Measurements from ENCODE around the gene ARHGAP18. TPM values are rescaled to one million over a fixed set of nuclear protein-coding genes. Genes with fewer than 3 reads are reported as not detected.

The ARHGAP18 gene
- total RNA-seq, 1 donor from 2014 or later: 12.0 TPM

DNA sequence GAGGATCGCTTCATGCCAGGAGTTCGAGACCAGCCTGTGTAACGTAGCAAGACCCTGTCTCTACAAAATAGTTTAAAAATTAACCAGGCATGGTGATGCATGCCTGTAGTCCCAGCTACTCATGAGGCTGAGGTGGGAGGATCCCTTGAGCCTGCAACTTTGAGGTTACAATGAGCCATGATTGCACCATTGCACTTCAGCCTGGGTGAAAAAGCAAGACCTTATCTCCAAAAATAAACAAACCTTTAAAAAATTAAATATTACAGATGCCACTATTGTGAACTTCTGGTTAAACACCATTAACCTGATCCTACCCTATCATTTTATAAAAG is 116.8 kb downstream of the ARHGAP18 start:
- H3K36me3 Mint-ChIP-seq: no peaks in the 10 kb centered on the region
- no peak for DNase-seq (ENCODE audit: extremely low spot score, unreplicated experiment)
- no peak overlapping the region for H3K27ac Mint-ChIP-seq
- TF ChIP-seq, protein P1, sequence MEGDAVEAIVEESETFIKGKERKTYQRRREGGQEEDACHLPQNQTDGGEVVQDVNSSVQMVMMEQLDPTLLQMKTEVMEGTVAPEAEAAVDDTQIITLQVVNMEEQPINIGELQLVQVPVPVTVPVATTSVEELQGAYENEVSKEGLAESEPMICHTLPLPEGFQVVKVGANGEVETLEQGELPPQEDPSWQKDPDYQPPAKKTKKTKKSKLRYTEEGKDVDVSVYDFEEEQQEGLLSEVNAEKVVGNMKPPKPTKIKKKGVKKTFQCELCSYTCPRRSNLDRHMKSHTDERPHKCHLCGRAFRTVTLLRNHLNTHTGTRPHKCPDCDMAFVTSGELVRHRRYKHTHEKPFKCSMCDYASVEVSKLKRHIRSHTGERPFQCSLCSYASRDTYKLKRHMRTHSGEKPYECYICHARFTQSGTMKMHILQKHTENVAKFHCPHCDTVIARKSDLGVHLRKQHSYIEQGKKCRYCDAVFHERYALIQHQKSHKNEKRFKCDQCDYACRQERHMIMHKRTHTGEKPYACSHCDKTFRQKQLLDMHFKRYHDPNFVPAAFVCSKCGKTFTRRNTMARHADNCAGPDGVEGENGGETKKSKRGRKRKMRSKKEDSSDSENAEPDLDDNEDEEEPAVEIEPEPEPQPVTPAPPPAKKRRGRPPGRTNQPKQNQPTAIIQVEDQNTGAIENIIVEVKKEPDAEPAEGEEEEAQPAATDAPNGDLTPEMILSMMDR (conservative IDR thresholded peaks at IDR 0.05): no peak
- no peak overlapping the region for H3K4me3 Mint-ChIP-seq
- H3K4me1 Mint-ChIP-seq (ENCODE audit: unreplicated experiment): no peaks in the 10 kb centered on the region
- H3K9me3 Mint-ChIP-seq: no peaks in the 10 kb centered on the region
- no peaks in the 10 kb centered on the region for H3K27me3 Mint-ChIP-seq

DNA sequence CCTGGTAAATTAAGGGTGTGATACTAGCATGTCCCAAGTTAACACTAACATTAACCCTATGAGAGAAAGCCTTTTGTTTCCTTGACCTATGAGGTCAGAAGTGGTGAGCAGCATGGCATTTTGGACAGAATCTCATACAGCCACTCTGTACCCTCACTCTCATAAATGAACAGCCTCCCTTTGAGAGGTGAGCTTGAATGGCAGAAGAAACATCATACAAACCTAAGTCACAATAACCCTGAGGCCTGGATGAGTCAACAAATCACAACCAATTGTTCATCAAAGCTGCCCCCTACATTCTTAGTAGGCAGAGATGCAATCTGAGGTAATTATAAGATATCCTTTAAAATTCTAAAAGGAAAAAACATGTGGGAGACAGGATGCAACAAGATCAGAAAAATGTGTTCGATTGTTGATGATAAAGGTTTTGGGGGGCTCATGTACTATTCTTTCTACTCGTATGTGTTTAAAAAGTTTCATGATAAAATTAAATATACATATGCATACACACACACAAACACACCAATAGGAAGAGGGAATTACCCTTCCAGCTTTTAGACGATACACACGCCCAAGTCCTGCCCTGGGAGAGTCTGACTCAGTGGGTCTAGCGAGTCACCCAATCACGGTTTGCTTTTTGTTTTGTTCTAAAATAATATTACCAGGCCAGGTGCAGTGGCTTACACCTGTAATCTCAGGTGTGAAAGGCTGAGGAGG is 117.3 kb downstream of the ARHGAP18 start:
- Mint-ChIP-seq H3K4me3 (no peak overlapping the region), H3K27me3 (no peaks in the 10 kb centered on the region), H3K36me3 (no peaks in the 10 kb centered on the region), H3K27ac (no peak overlapping the region), H3K9me3 (no peaks in the 10 kb centered on the region), H3K4me1 (ENCODE audit: unreplicated experiment) (no peaks in the 10 kb centered on the region)
- DNase-seq (ENCODE audit: extremely low spot score, unreplicated experiment): no peak
- TF ChIP-seq, protein P1 (conservative IDR thresholded peaks at IDR 0.05): no peak

DNA sequence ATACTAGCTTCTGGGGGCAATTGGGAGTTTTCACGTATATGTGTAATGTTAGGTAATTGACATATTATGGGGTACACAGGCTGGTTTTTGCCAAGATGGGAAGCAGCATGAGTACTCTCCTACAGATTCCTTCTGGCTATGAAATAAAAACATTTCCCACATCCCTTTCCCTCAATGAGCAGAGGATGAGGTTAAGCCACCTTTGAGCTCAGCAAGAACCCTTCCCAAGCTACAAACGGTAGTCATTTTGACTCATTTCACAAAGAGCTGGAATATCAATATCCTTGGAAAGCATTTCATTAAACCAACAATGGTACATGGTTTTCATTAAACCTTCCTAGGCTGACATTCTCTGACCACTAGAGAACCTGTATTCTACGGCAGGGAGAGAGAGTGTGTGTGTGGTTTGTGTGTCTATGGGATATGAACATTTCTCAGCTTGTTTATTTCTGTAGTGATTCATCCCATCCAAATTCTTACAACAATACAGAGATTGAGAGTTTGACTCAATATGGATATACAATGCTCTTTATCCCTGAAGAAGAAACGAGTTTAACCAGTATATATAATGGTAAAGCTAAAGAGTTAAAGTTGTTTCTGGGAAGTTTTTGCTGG is 119.5 kb downstream of the ARHGAP18 start:
- H3K9me3 Mint-ChIP-seq: no peaks in the 10 kb centered on the region
- H3K27me3 Mint-ChIP-seq: no peaks in the 10 kb centered on the region
- H3K4me3 Mint-ChIP-seq: no peak overlapping the region
- H3K4me1 Mint-ChIP-seq (ENCODE audit: unreplicated experiment): no peaks in the 10 kb centered on the region
- no peaks in the 10 kb centered on the region for H3K36me3 Mint-ChIP-seq
- no peak overlapping the region for H3K27ac Mint-ChIP-seq
- DNase-seq (ENCODE audit: extremely low spot score, unreplicated experiment): no peak
- TF ChIP-seq, protein P1 (conservative IDR thresholded peaks at IDR 0.05): no peak

DNA sequence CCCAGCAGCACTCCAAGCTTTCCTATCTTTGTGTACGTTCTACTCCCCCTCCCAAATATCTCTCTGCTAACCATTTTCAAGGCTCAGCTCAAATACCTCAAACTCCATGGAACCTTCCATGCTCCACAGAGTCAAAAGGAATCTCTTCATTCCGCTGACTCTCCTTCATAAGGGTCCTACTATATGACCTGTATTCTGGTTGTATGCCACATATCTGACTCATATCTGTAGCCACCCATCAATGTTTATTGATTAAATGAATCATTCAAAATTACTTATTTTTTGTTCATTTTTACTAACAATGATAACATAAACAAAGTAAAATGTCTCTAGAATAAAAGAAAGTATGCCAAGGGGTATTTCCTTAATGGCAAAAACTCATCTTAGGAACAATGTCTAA is 123.2 kb downstream of the ARHGAP18 start:
- Mint-ChIP-seq H3K27ac (no peak overlapping the region), H3K36me3 (no peaks in the 10 kb centered on the region), H3K4me3 (no peak overlapping the region), H3K9me3 (no peaks in the 10 kb centered on the region), H3K27me3 (no peaks in the 10 kb centered on the region), H3K4me1 (ENCODE audit: unreplicated experiment) (no peaks in the 10 kb centered on the region)
- TF ChIP-seq, protein P1 (conservative IDR thresholded peaks at IDR 0.05): no peak
- no peak for DNase-seq (ENCODE audit: extremely low spot score, unreplicated experiment)

DNA sequence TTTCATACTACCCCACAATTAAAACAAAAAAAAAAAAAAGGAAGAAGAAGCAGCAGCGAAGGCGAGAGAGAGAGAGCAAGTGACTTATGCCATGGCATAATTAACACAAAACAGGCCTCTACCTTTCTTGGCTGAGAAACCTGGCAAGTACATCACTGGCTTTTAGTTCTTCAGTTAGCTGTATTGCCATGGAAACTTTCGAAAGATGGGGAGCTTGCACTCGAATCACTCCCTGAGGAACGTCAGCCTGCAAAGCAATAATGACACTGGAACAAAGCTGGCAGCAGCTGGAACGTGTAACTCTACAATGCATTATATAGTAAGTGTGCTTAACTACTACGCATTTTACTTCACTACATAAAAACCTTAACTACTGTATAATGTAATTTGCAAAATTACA is 126.1 kb downstream of the ARHGAP18 start:
- TF ChIP-seq, protein P1 (conservative IDR thresholded peaks at IDR 0.05): no peak
- Mint-ChIP-seq H3K4me1 (ENCODE audit: unreplicated experiment) (no peaks in the 10 kb centered on the region), H3K4me3 (no peak overlapping the region), H3K27me3 (no peaks in the 10 kb centered on the region), H3K36me3 (no peaks in the 10 kb centered on the region), H3K27ac (no peak overlapping the region), H3K9me3 (no peaks in the 10 kb centered on the region)
- DNase-seq (ENCODE audit: extremely low spot score, unreplicated experiment): no peak
